Measurements from ENCODE around the gene ZNF493. TPM values are rescaled to one million over a fixed set of nuclear protein-coding genes. Genes with fewer than 3 reads are reported as not detected.

Gene ZNF493
- polyA plus RNA-seq, 3 donors, result 19.5 to 25.3 (median 22.3) TPM

DNA sequence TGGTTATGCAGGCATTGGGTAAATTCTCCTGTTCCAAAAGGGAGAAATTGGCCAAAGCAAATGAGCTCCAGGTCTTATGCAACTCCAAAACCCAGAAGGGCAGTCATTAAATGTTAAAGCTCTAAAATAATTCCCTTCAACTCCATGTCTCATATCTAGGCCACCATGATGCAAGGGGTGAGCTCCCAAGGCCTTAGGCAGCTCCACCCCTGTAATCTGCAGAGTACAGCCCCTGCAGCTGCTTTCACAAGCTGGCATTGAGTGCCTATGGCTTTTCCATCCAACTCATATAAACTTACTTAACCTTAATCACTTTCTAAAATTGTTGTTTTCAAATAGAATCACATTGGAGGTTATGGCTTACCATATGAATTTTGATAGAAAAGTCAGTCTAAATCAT lies 63.8 kb downstream of the ZNF493 start:
- DNase-seq (ENCODE audit: low read depth in 3 of 3, low spot score in 2 of 3), result no peak

- DNase-seq (ENCODE audit: low read depth in 3 of 3, low spot score in 2 of 3), result no peak
Observed at GRCh38 chr19:21462540-21462939, 65.6 kb downstream of the ZNF493 start.

DNA sequence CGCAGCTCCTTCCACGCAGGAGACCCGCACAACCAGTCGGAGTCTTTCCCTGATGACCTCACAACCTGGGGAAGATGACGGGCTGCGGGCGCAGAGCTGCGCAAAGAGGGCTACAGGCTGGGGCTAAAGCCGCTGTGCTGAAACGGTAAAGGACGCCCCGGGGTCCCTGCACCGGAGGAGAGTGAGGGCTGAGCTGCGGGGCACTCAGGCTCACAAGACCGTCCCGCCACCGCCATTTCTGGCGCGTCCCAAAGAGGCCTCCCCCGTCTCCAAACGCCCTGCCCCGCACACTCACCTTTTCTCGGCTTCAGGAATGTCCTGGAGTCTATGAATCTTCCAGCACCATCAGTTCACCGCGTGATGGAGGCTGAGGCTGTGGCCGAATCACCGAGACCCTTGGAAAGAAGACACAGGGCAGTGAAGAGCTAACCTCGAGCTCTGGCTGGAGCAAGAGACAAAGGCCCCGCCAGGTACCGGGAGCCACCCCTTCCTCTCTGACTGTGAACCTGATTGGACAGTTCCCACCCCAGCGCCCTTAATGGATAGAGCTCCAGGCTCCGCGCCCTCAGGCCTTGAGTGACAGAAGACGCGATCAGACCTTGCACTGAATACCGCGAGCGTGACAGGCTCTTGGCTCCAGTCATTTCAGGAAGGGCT lies 66.6 kb downstream of the ZNF493 start:
- peak in 2 of 3 donors; percentile 73 to 74 for DNase-seq (ENCODE audit: low read depth in 3 of 3, low spot score in 2 of 3)

DNA sequence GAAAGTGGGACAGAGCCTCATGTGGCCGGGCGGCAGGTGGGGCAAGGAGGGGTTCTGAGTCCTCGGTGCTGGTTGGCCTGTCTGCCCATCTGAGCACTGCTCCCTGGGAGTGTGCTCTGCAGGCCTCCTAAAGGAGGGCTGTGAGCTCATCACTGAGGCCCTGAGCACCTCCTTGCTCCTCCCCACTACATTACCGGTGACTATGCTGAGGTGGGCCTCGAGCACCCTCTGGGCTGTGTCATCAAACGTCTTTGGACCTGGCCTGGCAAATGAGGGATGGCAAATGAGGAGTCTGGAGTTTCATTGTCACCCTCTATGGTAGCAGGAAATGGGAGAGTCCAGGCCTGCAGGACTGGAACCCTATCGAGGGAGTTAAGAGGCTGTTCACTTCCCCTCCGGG lies 69.7 kb downstream of the ZNF493 start:
- no peak for DNase-seq (ENCODE audit: low read depth in 3 of 3, low spot score in 2 of 3)

GRCh38 chr19:21468791-21469190 lies 71.9 kb downstream of the ZNF493 start:
- no peak for DNase-seq (ENCODE audit: low read depth in 3 of 3, low spot score in 2 of 3)

DNA sequence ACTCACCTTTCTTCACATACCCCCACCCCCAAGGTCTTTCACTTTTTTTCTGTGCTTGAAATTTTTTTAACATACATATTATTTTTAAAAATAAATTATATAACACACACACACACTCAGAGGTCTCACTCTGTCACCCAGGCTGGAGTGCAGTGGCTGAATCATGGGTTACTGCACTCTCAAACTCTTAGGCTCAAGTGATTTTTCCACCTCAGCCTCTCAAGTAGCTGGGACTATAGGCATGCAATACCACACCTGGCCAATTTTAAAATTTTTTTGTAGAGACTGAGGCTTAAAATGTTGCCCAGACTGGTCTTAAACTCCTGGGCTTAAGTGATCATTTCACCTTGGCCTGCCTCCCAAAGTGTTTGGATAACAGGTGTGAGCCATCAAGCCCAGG lies 75.6 kb downstream of the ZNF493 start:
- no peak for DNase-seq (ENCODE audit: low read depth in 3 of 3, low spot score in 2 of 3)

DNA sequence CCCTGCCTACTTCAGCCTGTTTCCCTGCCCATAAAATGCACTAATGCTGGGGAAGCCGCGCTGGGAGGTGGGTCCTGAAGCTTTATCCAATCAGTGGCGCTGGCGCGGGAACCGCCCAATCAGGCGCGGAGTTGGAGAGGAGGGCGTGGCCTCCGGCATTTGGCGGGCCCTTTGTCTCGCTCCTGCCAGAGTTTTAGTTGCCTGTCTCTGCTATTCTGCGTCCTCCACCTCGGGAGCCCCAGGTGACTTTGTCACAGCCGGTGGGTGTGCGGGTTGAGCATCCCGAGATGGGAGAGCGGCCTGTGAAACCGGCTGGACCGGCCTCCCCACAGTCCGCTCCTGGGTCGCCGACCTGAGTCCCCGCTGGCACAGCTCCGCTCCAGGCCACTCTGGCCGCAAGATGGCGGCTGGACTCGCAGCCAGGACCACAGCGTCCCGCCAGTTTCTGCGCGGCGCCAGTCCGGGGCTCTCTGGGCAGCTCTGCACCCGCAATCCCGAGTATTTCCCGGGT lies 77.8 kb downstream of the ZNF493 start:
- peak; percentile 82 to 83 (median 83) for DNase-seq (ENCODE audit: low read depth in 3 of 3, low spot score in 2 of 3)

Other genes with a start within 250 kb of the ZNF493 start
- gene ZNF708, start 67.7 kb upstream of the ZNF493 start, polyA plus RNA-seq (ENCODE audit: insufficient read length in 3 of 3), result 10 to 100 TPM; 17.4 to 21.2 (median 20.9) TPM
- 10 to 100 TPM; 33.1 to 34.5 (median 34.3) TPM for gene ZNF738, start 38.1 kb upstream of the ZNF493 start, polyA plus RNA-seq (ENCODE audit: insufficient read length in 3 of 3)
- gene ZNF429, start 108.5 kb downstream of the ZNF493 start, polyA plus RNA-seq (ENCODE audit: insufficient read length in 3 of 3), result 10 to 100 TPM; 23.4 to 27.1 (median 25.5) TPM